Muscle of arm (tissue), 14 donors: Measurements from ENCODE around the gene PLD1. TPM values are rescaled to one million over a fixed set of nuclear protein-coding genes. Genes with fewer than 3 reads are reported as not detected.
"Not testable (repeated sequence)": the region's sequence is repeated elsewhere in the genome, so short reads cannot be mapped to it uniquely, and the experiment has no call there.

ENCODE experiments used
- DNase-seq: peaks from one replicate; pipeline ENCODE4 v3.0.0-alpha.2; 2013
- long read RNA-seq, 11 donors: transcript quantifications; one replicate each; lab custom pipeline, GENCODE V29; 2026
- polyA plus RNA-seq, 12 donors: library from polyadenylated mRNA; unstranded; fragments of 120-200 nt; gene quantifications; one replicate each; pipeline ENCODE4 v1.2.1, GENCODE V29; 2013; ENCODE audit not compliant: insufficient read length in 12 of 12

PLD1 gene, protein sequence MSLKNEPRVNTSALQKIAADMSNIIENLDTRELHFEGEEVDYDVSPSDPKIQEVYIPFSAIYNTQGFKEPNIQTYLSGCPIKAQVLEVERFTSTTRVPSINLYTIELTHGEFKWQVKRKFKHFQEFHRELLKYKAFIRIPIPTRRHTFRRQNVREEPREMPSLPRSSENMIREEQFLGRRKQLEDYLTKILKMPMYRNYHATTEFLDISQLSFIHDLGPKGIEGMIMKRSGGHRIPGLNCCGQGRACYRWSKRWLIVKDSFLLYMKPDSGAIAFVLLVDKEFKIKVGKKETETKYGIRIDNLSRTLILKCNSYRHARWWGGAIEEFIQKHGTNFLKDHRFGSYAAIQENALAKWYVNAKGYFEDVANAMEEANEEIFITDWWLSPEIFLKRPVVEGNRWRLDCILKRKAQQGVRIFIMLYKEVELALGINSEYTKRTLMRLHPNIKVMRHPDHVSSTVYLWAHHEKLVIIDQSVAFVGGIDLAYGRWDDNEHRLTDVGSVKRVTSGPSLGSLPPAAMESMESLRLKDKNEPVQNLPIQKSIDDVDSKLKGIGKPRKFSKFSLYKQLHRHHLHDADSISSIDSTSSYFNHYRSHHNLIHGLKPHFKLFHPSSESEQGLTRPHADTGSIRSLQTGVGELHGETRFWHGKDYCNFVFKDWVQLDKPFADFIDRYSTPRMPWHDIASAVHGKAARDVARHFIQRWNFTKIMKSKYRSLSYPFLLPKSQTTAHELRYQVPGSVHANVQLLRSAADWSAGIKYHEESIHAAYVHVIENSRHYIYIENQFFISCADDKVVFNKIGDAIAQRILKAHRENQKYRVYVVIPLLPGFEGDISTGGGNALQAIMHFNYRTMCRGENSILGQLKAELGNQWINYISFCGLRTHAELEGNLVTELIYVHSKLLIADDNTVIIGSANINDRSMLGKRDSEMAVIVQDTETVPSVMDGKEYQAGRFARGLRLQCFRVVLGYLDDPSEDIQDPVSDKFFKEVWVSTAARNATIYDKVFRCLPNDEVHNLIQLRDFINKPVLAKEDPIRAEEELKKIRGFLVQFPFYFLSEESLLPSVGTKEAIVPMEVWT
- 10 to 100 TPM in 11 of 12 donors, not detected in 1; 11.5 to 45.2 (median 18.4) TPM for polyA plus RNA-seq
- long read RNA-seq, donor 1, partial matches to known transcripts, result 11 of 13 reads
- long read RNA-seq, donor 1, other reads (novel, unspliced or antisense), result 0 of 13 reads
- long read RNA-seq, donor 2, result 0 reads
- long read RNA-seq, donor 3, result 0 reads
- long read RNA-seq, donor 4, result 0 reads
- long read RNA-seq, donor 5, result 0 reads
- long read RNA-seq, donor 6, result 0 reads
- long read RNA-seq, donor 7, partial matches to known transcripts, result 0 of 1 reads
- long read RNA-seq, donor 7, other reads (novel, unspliced or antisense), result 0 of 1 reads
- long read RNA-seq, donor 8, partial matches to known transcripts, result 0 of 1 reads
- long read RNA-seq, donor 8, other reads (novel, unspliced or antisense), result 0 of 1 reads
- long read RNA-seq, donor 9, result 0 reads
- long read RNA-seq, donor 10, result 0 reads
- long read RNA-seq, donor 11, full-length matches to known transcripts, result 2 of 2 reads
- long read RNA-seq, donor 11, partial matches to known transcripts, result 0 of 2 reads
- long read RNA-seq, donor 11, other reads (novel, unspliced or antisense), result 0 of 2 reads

GRCh38 chr3:171809861-171810628 is at the start of gene PLD1:
TSS of gene PLD1 (minus strand) at chr3:171810483. CDS start at chr3:171738051, 72,432 bp downstream.
- peak; percentile 86 for DNase-seq

- DNase-seq, result not testable (repeated sequence)
Observed at GRCh38 chr3:171858770-171859169, 48.5 kb upstream of the PLD1 start.

- DNase-seq, result no peak
Observed at GRCh38 chr3:171854649-171855305, 44.5 kb upstream of the PLD1 start.

DNA sequence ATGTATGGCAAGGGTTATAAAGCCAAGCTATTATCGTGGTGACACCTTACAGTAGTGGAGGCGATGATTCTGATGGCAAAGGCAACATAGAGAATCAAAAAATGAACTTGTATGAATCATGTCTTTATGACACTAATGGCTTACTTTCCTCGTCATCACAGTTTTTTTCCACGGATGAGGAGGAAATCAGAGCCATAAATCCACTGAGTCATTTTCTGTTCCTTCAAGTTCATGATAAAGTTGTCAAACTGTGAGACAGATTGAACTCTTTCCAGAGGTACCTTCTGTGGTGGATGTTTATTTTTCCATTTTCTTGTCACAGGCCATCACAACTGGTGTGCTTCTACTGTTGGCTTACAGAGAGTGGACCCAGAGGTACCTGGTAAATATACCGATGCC is 41.4 kb upstream of the PLD1 start:
- no peak for DNase-seq

GRCh38 chr3:171850960-171851659 is 40.8 kb upstream of the PLD1 start:
- no peak for DNase-seq

DNA sequence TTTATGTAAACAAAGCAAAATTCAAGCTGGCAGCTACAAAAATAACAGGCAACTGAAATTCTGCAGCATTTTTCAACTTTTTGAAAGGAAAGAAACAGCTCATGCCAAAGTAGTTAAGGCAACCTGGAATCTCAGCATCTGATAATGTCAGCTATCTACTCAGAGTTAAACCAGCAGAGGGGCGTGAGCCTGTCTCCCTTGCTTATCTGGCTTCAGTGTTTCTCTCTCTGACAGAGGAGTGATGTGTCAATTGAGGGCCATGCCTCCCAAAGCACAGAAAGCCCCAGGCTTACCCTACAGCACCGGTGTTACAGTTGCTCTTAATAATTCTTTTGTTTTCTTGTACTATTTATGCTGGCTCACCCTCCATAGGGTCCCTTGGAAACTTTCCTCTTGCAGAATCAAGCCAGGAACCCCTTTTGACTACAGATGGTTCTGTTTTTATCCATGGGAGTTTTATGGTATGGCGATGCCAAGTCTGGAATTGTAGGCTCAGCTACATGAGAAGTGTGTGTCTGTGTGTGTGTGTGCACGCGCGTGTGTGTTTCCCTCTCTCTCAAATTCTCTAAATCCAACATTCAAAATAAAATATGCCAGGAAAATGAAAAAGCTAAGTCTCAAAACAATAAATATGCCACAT is 40.2 kb upstream of the PLD1 start:
- DNase-seq, result no peak

DNA sequence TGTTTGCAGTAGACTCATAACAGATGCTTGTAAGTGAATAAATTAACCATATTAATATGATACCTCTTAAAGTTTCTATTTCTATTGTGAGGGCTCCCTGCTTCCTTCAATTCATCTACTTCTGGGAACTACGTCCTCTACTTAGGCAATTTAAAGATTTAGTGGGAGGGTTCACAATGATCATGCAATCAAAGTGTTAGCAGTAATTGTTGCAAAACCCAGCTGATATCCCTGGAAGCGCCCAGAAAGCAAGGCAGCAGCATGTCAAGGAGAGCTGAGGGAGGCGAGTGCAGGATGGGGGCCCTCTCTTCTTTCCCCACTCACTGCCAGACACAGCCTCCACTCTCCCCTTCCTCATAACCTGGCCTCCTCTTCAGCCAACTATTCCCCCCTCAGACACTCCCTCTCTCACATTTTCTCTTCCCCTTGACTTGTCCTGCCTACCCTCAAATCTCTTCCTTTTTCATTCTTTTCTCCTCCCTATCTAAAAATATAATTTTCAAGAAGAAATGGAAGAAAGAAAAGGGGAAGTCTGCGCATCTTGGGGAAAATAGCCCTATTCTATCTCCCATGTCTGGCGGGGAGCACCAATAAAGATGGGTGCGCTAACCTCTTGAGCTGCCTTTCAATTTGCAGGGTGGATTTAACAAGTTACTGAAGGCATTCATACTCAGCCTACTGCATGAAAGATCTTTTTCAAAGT is 39.5 kb upstream of the PLD1 start:
- DNase-seq, result no peak

- no peak for DNase-seq
Observed at GRCh38 chr3:171847595-171848259, 37.4 kb upstream of the PLD1 start.

- no peak for DNase-seq
Observed at GRCh38 chr3:171847133-171847532, 36.9 kb upstream of the PLD1 start.

GRCh38 chr3:171846597-171846996 is 36.3 kb upstream of the PLD1 start:
- no peak for DNase-seq

- DNase-seq, result no peak
Observed at GRCh38 chr3:171845481-171846284, 35.4 kb upstream of the PLD1 start.

GRCh38 chr3:171844873-171845272 is 34.6 kb upstream of the PLD1 start:
- DNase-seq, result no peak

- DNase-seq, result no peak
Observed at GRCh38 chr3:171842864-171843518, 32.7 kb upstream of the PLD1 start, which contains the start of gene TMEM212. TSS of gene TMEM212 (plus strand) at chr3:171843349. CDS start at chr3:171843384, 35 bp downstream.

DNA sequence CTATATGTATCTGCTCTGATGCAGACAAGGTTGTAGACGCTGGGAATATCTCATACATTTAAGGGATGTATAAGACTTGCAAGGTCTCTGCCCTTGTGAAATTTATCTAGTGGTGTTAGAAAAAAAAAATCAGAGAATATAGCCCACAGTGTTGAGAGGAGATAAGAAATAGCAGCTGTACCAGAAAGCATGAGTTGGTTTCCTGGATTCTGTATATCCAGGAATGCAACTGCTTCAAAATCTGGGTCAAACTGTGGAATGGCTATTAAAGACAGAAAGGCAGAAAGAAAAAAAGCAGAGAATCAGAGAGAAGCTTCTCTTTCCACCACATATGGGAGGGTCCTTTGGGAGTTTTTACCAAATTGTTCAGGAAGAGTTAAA is 31.3 kb upstream of the PLD1 start:
- no peak for DNase-seq

DNA sequence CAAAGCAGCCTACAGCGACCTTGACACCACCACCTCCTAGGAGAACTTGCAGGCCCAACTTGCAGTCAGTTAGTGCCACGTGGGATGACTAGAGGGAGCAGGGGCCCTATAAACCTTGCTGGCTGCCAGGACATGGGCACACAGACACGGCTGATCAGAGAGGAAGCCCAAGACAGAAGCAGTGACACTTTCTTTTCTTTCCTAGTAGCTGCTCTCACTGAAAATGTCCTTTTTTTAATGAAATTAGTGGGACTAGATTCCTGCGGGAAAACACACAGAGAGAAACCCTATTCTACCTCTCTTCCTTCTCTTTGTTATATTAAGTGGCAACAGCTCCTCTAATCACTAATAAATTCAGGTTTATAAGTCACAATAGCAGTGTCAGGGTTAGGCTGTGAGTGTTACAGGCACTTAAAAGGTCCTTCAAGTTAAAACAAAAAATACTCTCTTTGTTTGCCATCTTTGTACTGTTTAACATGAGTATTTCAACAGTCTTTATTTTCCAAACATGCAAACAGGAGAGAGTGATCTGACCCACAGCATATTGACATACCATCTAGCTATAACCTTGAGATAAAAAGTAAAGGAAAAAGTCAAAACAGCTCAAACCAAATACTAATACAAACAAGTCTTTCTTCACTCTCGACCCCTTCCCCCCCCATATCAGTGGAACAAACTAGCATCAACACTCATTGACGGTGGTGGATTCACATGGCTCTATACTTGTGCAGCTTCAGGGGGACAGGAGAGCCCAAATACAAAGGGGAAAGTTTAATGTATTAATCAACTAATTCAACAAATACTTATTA is 30.7 kb upstream of the PLD1 start:
- DNase-seq, result no peak
